RWPE2 (cell line): ENCODE data around the gene SOAT2.
A peak's percentile ranks its signal among the peaks of the same experiment; 100 is the strongest.

Experiments
- ATAC-seq: fragments of 200-7000 bp; cut with Tn5 transposase; 3 replicates; pipeline ENCODE4 v1.9.1; 2021; ENCODE audit warnings: low read depth
- DNase-seq: peaks from one replicate; pipeline ENCODE4 v3.0.0-alpha.2; 2020; ENCODE audit warnings: low spot score
- H3K27ac ChIP-seq: fragments of 450-650 bp; 2 replicates; pipeline ENCODE4 v1.5.1; 2017; ENCODE audit warnings: mild to moderate bottlenecking; ENCODE audit not compliant: poor library complexity, severe bottlenecking
- H3K27me3 ChIP-seq: fragments of 250-450 bp; sonication (Bioruptor Pico); 2 replicates; pipeline ENCODE4 v1.5.1; 2021; ENCODE audit warnings: mild to moderate bottlenecking, moderate library complexity; ENCODE audit not compliant: insufficient read depth, poor library complexity, severe bottlenecking
- H3K36me3 ChIP-seq: fragments of 250-450 bp; sonication (Bioruptor Pico); 2 replicates; pipeline ENCODE4 v1.5.1; 2020; ENCODE audit warnings: low read depth, mild to moderate bottlenecking, moderate library complexity
- H3K4me1 ChIP-seq: fragments of 250-450 bp; sonication (Bioruptor Pico); 2 replicates; pipeline ENCODE4 v1.5.1; 2021; ENCODE audit warnings: mild to moderate bottlenecking, moderate library complexity; ENCODE audit not compliant: insufficient read depth, poor library complexity, severe bottlenecking
- H3K4me3 ChIP-seq: fragments of 250-450 bp; sonication (Bioruptor Pico); 2 replicates; pipeline ENCODE4 v1.5.1; 2021; ENCODE audit warnings: mild to moderate bottlenecking, moderate library complexity; ENCODE audit not compliant: severe bottlenecking
- H3K9me3 ChIP-seq: fragments of 250-450 bp; sonication (Bioruptor Pico); 2 replicates; pipeline ENCODE4 v1.5.1; 2021; ENCODE audit warnings: mild to moderate bottlenecking, moderate library complexity; ENCODE audit not compliant: severe bottlenecking
- CTCF ChIP-seq: fragments of 450-650 bp; IDR thresholded peaks from one replicate; pipeline ENCODE4 v1.5.1; 2017; ENCODE audit warnings: mild to moderate bottlenecking, moderate library complexity; ENCODE audit not compliant: poor library complexity, severe bottlenecking

Gene SOAT2

GRCh38 chr12:53065975-53066931 is 37.0 kb upstream of the SOAT2 start:
- Histone ChIP-seq H3K4me1 (peaks cover 33% of the 10 kb centered on the region), H3K27me3 (no peaks in the 10 kb centered on the region), H3K36me3 (peaks cover 42% of the 10 kb centered on the region), H3K4me3 (no peak overlapping the region), H3K9me3 (no peaks in the 10 kb centered on the region), H3K27ac (no peak overlapping the region)
- ATAC-seq (peak; percentile 64), DNase-seq (no peak)
- TF ChIP-seq CTCF: peak; percentile 87

GRCh38 chr12:53067074-53067992 is 36.0 kb upstream of the SOAT2 start:
- no peak for TF ChIP-seq CTCF
- Histone ChIP-seq H3K27me3 (no peaks in the 10 kb centered on the region), H3K9me3 (no peaks in the 10 kb centered on the region), H3K27ac (peak overlapping the region; percentile 46), H3K36me3 (peaks cover 39% of the 10 kb centered on the region), H3K4me1 (peaks cover 42% of the 10 kb centered on the region), H3K4me3 (no peak overlapping the region)
- no peak for ATAC-seq
- DNase-seq: peak; percentile 10

GRCh38 chr12:53067993-53068770 is 35.1 kb upstream of the SOAT2 start:
- Histone ChIP-seq H3K27me3 (no peaks in the 10 kb centered on the region), H3K4me3 (no peak overlapping the region), H3K27ac (peak overlapping the region; percentile 46), H3K36me3 (peaks cover 43% of the 10 kb centered on the region), H3K4me1 (peaks cover 44% of the 10 kb centered on the region), H3K9me3 (no peaks in the 10 kb centered on the region)
- DNase-seq: no peak
- no peak for ATAC-seq
- TF ChIP-seq CTCF: no peak

- Histone ChIP-seq H3K27me3 (no peaks in the 10 kb centered on the region), H3K9me3 (no peaks in the 10 kb centered on the region), H3K4me1 (peaks cover 44% of the 10 kb centered on the region), H3K27ac (peak overlapping the region; percentile 46), H3K4me3 (no peak overlapping the region), H3K36me3 (peaks cover 46% of the 10 kb centered on the region)
- ATAC-seq (peak; percentile 35), DNase-seq (no peak)
- TF ChIP-seq CTCF: no peak
Measured at GRCh38 chr12:53068811-53069585, 34.3 kb upstream of the SOAT2 start.
